ENCODE measurements around the gene POFUT2.

Gene POFUT2

GRCh38 chr21:45259206-45259840, 28.4 kb downstream of the POFUT2 start:
- Histone ChIP-seq H3K4me1 (ENCODE audit: control insufficient read depth, insufficient read depth, low read length) (peaks cover 20% of the 10 kb centered on the region), H3K4me3 (ENCODE audit: insufficient read depth, low read depth, low read length) (no peak overlapping the region), H3K27ac (ENCODE audit: insufficient read depth, low read depth, low read length, poor library complexity, severe bottlenecking) (no peak overlapping the region), H3K36me3 (ENCODE audit: control insufficient read depth, insufficient read depth, low read length) (peaks cover 5% of the 10 kb centered on the region), H3K27me3 (ENCODE audit: control insufficient read depth, insufficient read depth, low read length, poor library complexity, severe bottlenecking) (no peaks in the 10 kb centered on the region), H3K9me3 (ENCODE audit: control insufficient read depth, low read length) (no peaks in the 10 kb centered on the region)
- 95% methylated on average over 17 of the region's 17 CpGs for WGBS, 2 experiments

- Histone ChIP-seq H3K36me3 (ENCODE audit: control insufficient read depth, insufficient read depth, low read length) (no peaks in the 10 kb centered on the region), H3K27ac (ENCODE audit: insufficient read depth, low read depth, low read length, poor library complexity, severe bottlenecking) (no peak overlapping the region), H3K4me1 (ENCODE audit: control insufficient read depth, insufficient read depth, low read length) (peaks cover 20% of the 10 kb centered on the region), H3K27me3 (ENCODE audit: control insufficient read depth, insufficient read depth, low read length, poor library complexity, severe bottlenecking) (no peaks in the 10 kb centered on the region), H3K9me3 (ENCODE audit: control insufficient read depth, low read length) (no peaks in the 10 kb centered on the region), H3K4me3 (ENCODE audit: insufficient read depth, low read depth, low read length) (no peak overlapping the region)
- 92% methylated on average over 19 of the region's 19 CpGs for WGBS, 2 experiments
Observed at GRCh38 chr21:45258466-45258865, 29.2 kb downstream of the POFUT2 start.

- H3K36me3 ChIP-seq (ENCODE audit: control insufficient read depth, insufficient read depth, low read length), result no peaks in the 10 kb centered on the region
- H3K27me3 ChIP-seq (ENCODE audit: control insufficient read depth, insufficient read depth, low read length, poor library complexity, severe bottlenecking), result no peaks in the 10 kb centered on the region
- H3K27ac ChIP-seq (ENCODE audit: insufficient read depth, low read depth, low read length, poor library complexity, severe bottlenecking), result no peak overlapping the region
- no peak overlapping the region for H3K4me3 ChIP-seq (ENCODE audit: insufficient read depth, low read depth, low read length)
- 81 to 83% methylated on average over 40 of the region's 40 CpGs for WGBS, 2 experiments
- no peaks in the 10 kb centered on the region for H3K9me3 ChIP-seq (ENCODE audit: control insufficient read depth, low read length)
- peaks cover 20% of the 10 kb centered on the region for H3K4me1 ChIP-seq (ENCODE audit: control insufficient read depth, insufficient read depth, low read length)
Observed at GRCh38 chr21:45257673-45258341, 29.9 kb downstream of the POFUT2 start.

- WGBS, 2 experiments, result 87 to 88% methylated on average over 27 of the region's 27 CpGs
- no peaks in the 10 kb centered on the region for H3K27me3 ChIP-seq (ENCODE audit: control insufficient read depth, insufficient read depth, low read length, poor library complexity, severe bottlenecking)
Observed at GRCh38 chr21:45256912-45257672, 30.6 kb downstream of the POFUT2 start.

GRCh38 chr21:45256021-45256911, 31.4 kb downstream of the POFUT2 start:
- H3K4me1 ChIP-seq (ENCODE audit: control insufficient read depth, insufficient read depth, low read length), result peaks cover 20% of the 10 kb centered on the region
- H3K4me3 ChIP-seq (ENCODE audit: insufficient read depth, low read depth, low read length), result no peak overlapping the region
- H3K9me3 ChIP-seq (ENCODE audit: control insufficient read depth, low read length), result no peaks in the 10 kb centered on the region
- H3K36me3 ChIP-seq (ENCODE audit: control insufficient read depth, insufficient read depth, low read length), result no peaks in the 10 kb centered on the region
- H3K27ac ChIP-seq (ENCODE audit: insufficient read depth, low read depth, low read length, poor library complexity, severe bottlenecking), result no peak overlapping the region
- 86 to 88% methylated on average over 31 of the region's 31 CpGs for WGBS, 2 experiments
- H3K27me3 ChIP-seq (ENCODE audit: control insufficient read depth, insufficient read depth, low read length, poor library complexity, severe bottlenecking), result no peaks in the 10 kb centered on the region

More at GRCh38 chr21:45256912-45257672, 30.6 kb downstream of the POFUT2 start:
- Histone ChIP-seq H3K36me3 (ENCODE audit: control insufficient read depth, insufficient read depth, low read length) (no peaks in the 10 kb centered on the region), H3K9me3 (ENCODE audit: control insufficient read depth, low read length) (no peaks in the 10 kb centered on the region), H3K27ac (ENCODE audit: insufficient read depth, low read depth, low read length, poor library complexity, severe bottlenecking) (no peak overlapping the region), H3K4me1 (ENCODE audit: control insufficient read depth, insufficient read depth, low read length) (peaks cover 20% of the 10 kb centered on the region), H3K4me3 (ENCODE audit: insufficient read depth, low read depth, low read length) (no peak overlapping the region)

- Histone ChIP-seq H3K36me3 (ENCODE audit: control insufficient read depth, insufficient read depth, low read length) (no peaks in the 10 kb centered on the region), H3K4me1 (ENCODE audit: control insufficient read depth, insufficient read depth, low read length) (peaks cover 20% of the 10 kb centered on the region), H3K9me3 (ENCODE audit: control insufficient read depth, low read length) (no peaks in the 10 kb centered on the region), H3K27ac (ENCODE audit: insufficient read depth, low read depth, low read length, poor library complexity, severe bottlenecking) (no peak overlapping the region), H3K27me3 (ENCODE audit: control insufficient read depth, insufficient read depth, low read length, poor library complexity, severe bottlenecking) (no peaks in the 10 kb centered on the region), H3K4me3 (ENCODE audit: insufficient read depth, low read depth, low read length) (no peak overlapping the region)
- 87 to 91% methylated on average over 21 to 22 of the region's 22 CpGs for WGBS, 2 experiments
Observed at GRCh38 chr21:45255381-45256020, 32.2 kb downstream of the POFUT2 start.

- H3K4me1 ChIP-seq (ENCODE audit: control insufficient read depth, insufficient read depth, low read length), result peaks cover 20% of the 10 kb centered on the region
- H3K27me3 ChIP-seq (ENCODE audit: control insufficient read depth, insufficient read depth, low read length, poor library complexity, severe bottlenecking), result no peaks in the 10 kb centered on the region
- 89 to 90% methylated on average over 17 of the region's 17 CpGs for WGBS, 2 experiments
- H3K9me3 ChIP-seq (ENCODE audit: control insufficient read depth, low read length), result no peaks in the 10 kb centered on the region
- H3K4me3 ChIP-seq (ENCODE audit: insufficient read depth, low read depth, low read length), result no peak overlapping the region
- no peaks in the 10 kb centered on the region for H3K36me3 ChIP-seq (ENCODE audit: control insufficient read depth, insufficient read depth, low read length)
- no peak overlapping the region for H3K27ac ChIP-seq (ENCODE audit: insufficient read depth, low read depth, low read length, poor library complexity, severe bottlenecking)
Observed at GRCh38 chr21:45254460-45254930, 33.2 kb downstream of the POFUT2 start.

- no peak overlapping the region for H3K27ac ChIP-seq (ENCODE audit: insufficient read depth, low read depth, low read length, poor library complexity, severe bottlenecking)
- no peaks in the 10 kb centered on the region for H3K36me3 ChIP-seq (ENCODE audit: control insufficient read depth, insufficient read depth, low read length)
- H3K27me3 ChIP-seq (ENCODE audit: control insufficient read depth, insufficient read depth, low read length, poor library complexity, severe bottlenecking), result no peaks in the 10 kb centered on the region
- H3K4me3 ChIP-seq (ENCODE audit: insufficient read depth, low read depth, low read length), result no peak overlapping the region
- H3K4me1 ChIP-seq (ENCODE audit: control insufficient read depth, insufficient read depth, low read length), result peaks cover 25% of the 10 kb centered on the region
- 88 to 90% methylated on average over 28 of the region's 28 CpGs for WGBS, 2 experiments
- no peaks in the 10 kb centered on the region for H3K9me3 ChIP-seq (ENCODE audit: control insufficient read depth, low read length)
Observed at GRCh38 chr21:45253633-45254459, 33.8 kb downstream of the POFUT2 start.

- Histone ChIP-seq H3K27ac (ENCODE audit: insufficient read depth, low read depth, low read length, poor library complexity, severe bottlenecking) (no peak overlapping the region), H3K4me3 (ENCODE audit: insufficient read depth, low read depth, low read length) (no peak overlapping the region), H3K9me3 (ENCODE audit: control insufficient read depth, low read length) (no peaks in the 10 kb centered on the region), H3K4me1 (ENCODE audit: control insufficient read depth, insufficient read depth, low read length) (peaks cover 28% of the 10 kb centered on the region), H3K36me3 (ENCODE audit: control insufficient read depth, insufficient read depth, low read length) (no peaks in the 10 kb centered on the region), H3K27me3 (ENCODE audit: control insufficient read depth, insufficient read depth, low read length, poor library complexity, severe bottlenecking) (no peaks in the 10 kb centered on the region)
- 80 to 85% methylated on average over 8 of the region's 8 CpGs for WGBS, 2 experiments
Observed at GRCh38 chr21:45253180-45253579, 34.5 kb downstream of the POFUT2 start.

All from ectodermal cell (in vitro differentiated cells).